Measurements from ENCODE around the gene GDPD4.

DNA sequence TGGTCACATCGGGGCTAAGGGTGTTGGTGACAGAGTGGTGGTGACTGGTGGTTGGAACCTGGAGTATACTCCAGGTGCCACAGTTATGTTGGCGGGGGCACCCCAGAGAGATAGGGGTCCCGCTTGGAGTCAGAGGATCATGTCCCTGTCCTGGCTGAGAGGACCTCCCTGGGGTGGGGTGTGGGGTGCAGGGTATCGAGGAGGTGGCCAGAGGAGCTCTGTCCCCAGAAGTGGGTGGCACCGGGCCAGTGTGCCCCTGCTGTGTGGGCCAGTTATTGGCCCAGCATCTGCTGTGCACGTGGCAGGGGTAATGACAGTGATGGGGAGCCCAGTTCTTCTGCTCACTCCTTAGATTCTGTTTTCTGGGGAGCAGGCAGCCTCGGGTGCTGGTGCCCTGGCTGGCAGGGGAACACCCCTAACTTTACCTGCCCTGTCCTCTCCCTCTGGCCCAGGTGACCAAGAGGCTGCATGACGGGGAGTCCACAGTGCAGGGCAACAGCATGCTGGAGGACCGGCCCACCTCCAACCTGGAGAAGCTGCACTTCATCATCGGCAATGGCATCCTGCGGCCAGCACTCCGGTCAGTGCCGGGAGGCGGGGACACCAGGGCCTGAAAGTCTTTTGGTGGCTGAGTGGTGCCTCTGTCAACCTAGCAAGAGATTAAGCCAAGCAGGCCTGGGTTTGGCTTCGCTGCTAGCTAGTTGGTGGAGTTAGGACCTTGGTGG, 117.2 kb downstream of the GDPD4 start:
- no peak for TF ChIP-seq CTCF (IDR thresholded peaks at IDR 0.05 in 4 of 5, conservative IDR thresholded peaks at IDR 0.05 in 1 of 5)
- no peak for TF ChIP-seq POLR2A (IDR thresholded peaks at IDR 0.05)
